ENCODE data around the gene CDH23. TPM values are rescaled to one million over a fixed set of nuclear protein-coding genes. Genes with fewer than 3 reads are reported as not detected.

CDH23 gene
- total RNA-seq, 1 donor from 2014 or later = 4.5 TPM

GRCh38 chr10:71588685-71589084, 192.0 kb downstream of the CDH23 start:
- H3K27ac ChIP-seq (replicated peaks) = no peak overlapping the region
- H3K36me3 ChIP-seq = no peaks in the 10 kb centered on the region
- H3K27me3 ChIP-seq (ENCODE audit: low read depth) = peaks cover 40% of the 10 kb centered on the region
- H3K4me3 ChIP-seq = no peak overlapping the region
- DNase-seq = no peak
- TF ChIP-seq, protein P1, sequence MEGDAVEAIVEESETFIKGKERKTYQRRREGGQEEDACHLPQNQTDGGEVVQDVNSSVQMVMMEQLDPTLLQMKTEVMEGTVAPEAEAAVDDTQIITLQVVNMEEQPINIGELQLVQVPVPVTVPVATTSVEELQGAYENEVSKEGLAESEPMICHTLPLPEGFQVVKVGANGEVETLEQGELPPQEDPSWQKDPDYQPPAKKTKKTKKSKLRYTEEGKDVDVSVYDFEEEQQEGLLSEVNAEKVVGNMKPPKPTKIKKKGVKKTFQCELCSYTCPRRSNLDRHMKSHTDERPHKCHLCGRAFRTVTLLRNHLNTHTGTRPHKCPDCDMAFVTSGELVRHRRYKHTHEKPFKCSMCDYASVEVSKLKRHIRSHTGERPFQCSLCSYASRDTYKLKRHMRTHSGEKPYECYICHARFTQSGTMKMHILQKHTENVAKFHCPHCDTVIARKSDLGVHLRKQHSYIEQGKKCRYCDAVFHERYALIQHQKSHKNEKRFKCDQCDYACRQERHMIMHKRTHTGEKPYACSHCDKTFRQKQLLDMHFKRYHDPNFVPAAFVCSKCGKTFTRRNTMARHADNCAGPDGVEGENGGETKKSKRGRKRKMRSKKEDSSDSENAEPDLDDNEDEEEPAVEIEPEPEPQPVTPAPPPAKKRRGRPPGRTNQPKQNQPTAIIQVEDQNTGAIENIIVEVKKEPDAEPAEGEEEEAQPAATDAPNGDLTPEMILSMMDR (IDR thresholded peaks at IDR 0.05; ENCODE audit: borderline replicate concordance) = no peak
- no peaks in the 10 kb centered on the region for H3K4me1 ChIP-seq
- intact Hi-C loops (cut with micrococcal nuclease) = no loop called here
- H3K9me3 ChIP-seq (replicated peaks) = no peaks in the 10 kb centered on the region

DNA sequence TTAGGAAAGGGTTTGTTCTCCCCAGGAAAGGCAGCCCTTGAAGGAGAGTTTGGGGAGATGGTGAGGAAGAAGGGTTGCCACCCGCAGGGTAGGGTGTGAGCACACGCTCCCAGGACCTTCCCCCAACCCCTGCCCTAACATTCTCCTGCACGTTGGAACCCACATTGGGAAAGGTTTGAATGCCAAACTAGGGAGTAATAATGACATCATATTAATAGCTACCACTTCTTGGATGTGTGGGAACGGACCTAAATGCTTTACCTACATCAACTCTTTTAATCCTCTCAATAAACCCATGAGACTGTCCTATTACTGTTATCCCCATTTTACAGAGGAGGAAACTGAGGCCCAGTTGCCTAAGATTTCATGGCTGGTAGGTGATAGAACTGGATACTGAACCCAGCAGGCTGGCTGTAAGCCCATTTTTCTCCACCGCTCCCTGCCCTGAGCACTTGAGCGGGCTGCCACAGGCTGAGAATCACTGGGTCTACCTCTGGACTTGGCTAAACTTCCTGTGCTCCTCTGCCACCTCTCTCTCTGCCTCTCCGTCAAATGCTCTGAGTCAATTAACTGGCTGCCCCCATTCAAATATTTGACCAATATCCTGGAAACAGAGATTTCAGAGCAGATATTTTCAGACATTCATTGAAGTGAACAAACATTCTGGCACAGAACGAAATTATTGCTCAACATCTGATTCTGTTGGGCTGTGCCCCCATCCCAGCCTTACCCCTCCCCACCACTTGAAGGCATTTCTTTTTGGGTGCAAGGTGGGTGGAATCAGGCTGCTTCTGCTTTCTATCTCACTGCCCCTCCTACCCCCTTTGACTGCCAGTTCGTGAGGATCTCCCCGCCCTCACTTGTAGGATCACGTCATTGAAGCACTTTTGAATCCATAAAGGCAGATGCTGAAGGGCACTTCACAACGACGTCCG, 193.2 kb downstream of the CDH23 start:
- Histone ChIP-seq H3K27me3 (ENCODE audit: low read depth) (peaks cover 40% of the 10 kb centered on the region), H3K4me3 (no peak overlapping the region), H3K9me3 (replicated peaks) (no peaks in the 10 kb centered on the region), H3K36me3 (no peaks in the 10 kb centered on the region), H3K4me1 (no peaks in the 10 kb centered on the region), H3K27ac (replicated peaks) (no peak overlapping the region)
- TF ChIP-seq, protein P1 (IDR thresholded peaks at IDR 0.05; ENCODE audit: borderline replicate concordance) = no peak
- intact Hi-C loops (cut with micrococcal nuclease) = no loop called here
- no peak for DNase-seq

GRCh38 chr10:71590781-71591350, 194.1 kb downstream of the CDH23 start:
- Histone ChIP-seq H3K36me3 (no peaks in the 10 kb centered on the region), H3K4me3 (no peak overlapping the region), H3K4me1 (no peaks in the 10 kb centered on the region), H3K9me3 (replicated peaks) (no peaks in the 10 kb centered on the region), H3K27me3 (ENCODE audit: low read depth) (peaks cover 40% of the 10 kb centered on the region), H3K27ac (replicated peaks) (no peak overlapping the region)
- TF ChIP-seq, protein P1 (IDR thresholded peaks at IDR 0.05; ENCODE audit: borderline replicate concordance) = no peak
- DNase-seq = no peak
- intact Hi-C loops (cut with micrococcal nuclease) = no loop called here

- Histone ChIP-seq H3K9me3 (replicated peaks) (no peaks in the 10 kb centered on the region), H3K4me1 (peaks cover 21% of the 10 kb centered on the region), H3K27ac (replicated peaks) (no peak overlapping the region), H3K4me3 (no peak overlapping the region), H3K36me3 (no peaks in the 10 kb centered on the region), H3K27me3 (ENCODE audit: low read depth) (peaks cover under 1% of the 10 kb centered on the region)
- intact Hi-C loops (cut with micrococcal nuclease) = no loop called here
- DNase-seq = no peak
- TF ChIP-seq, protein P1 (IDR thresholded peaks at IDR 0.05; ENCODE audit: borderline replicate concordance) = no peak
Measured at GRCh38 chr10:71594934-71595571, 198.3 kb downstream of the CDH23 start.

DNA sequence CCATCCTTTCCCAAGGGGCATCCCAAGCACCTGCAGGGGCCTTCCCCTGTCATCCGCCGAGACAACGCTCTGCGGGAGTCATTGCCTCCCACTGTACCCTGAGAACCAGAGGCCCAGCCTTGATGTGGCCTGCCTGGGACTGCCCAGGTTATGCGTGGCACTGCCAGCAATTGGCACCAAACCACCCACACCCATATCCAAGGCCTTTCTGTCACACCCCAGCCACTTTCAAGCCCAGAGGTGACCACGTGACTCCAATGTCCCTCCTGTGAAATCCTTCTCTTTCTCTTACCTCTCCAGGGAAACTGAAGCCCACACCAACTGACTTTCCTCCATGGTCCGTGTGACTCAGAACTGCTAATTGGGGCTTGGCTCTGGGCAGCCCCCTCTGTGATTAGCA, 198.9 kb downstream of the CDH23 start:
- intact Hi-C loops (cut with micrococcal nuclease) = no loop called here
- H3K4me1 ChIP-seq = peaks cover 21% of the 10 kb centered on the region
- H3K36me3 ChIP-seq = no peaks in the 10 kb centered on the region
- no peaks in the 10 kb centered on the region for H3K9me3 ChIP-seq (replicated peaks)
- DNase-seq = no peak
- H3K27ac ChIP-seq (replicated peaks) = no peak overlapping the region
- H3K4me3 ChIP-seq = no peak overlapping the region
- H3K27me3 ChIP-seq (ENCODE audit: low read depth) = no peaks in the 10 kb centered on the region
- TF ChIP-seq, protein P1 (IDR thresholded peaks at IDR 0.05; ENCODE audit: borderline replicate concordance) = no peak
